Right atrium auricular region (tissue), 2 donors: Measurements from ENCODE around the gene OTUD4. TPM values are rescaled to one million over a fixed set of nuclear protein-coding genes. Genes with fewer than 3 reads are reported as not detected.

Experiments
- DNase-seq: peaks from one replicate; pipeline ENCODE4 v3.0.0-alpha.2; 2019; ENCODE audit warnings: low spot score
- H3K27ac ChIP-seq, 2 donors: fragments of 200-600 bp; sonication (generic); 1 replicate in 1 of 2; 2 replicates in 1 of 2; pipeline ENCODE4 v1.5.1; 2016 to 2019
- H3K27me3 ChIP-seq, 2 donors: fragments of 200-600 bp; sonication (generic); one replicate each; pipeline versions ENCODE4 v1.5.1 to v1.6.0; 2017 to 2019
- H3K36me3 ChIP-seq: fragments of 200-600 bp; sonication (generic); one replicate; pipeline ENCODE4 v1.5.1; 2016
- H3K4me1 ChIP-seq, 2 donors: fragments of 200-600 bp; sonication (generic); one replicate each; pipeline versions ENCODE4 v1.5.1 to v1.6.0; 2017 to 2019
- H3K4me3 ChIP-seq, 2 donors: fragments of 200-600 bp; sonication (generic); 1 replicate in 1 of 2; 2 replicates in 1 of 2; pipeline ENCODE4 v1.5.1; 2017 to 2019; ENCODE audit warnings: mild to moderate bottlenecking in 1 of 2, moderate library complexity in 1 of 2
- H3K9me3 ChIP-seq, 2 donors: fragments of 200-600 bp; sonication (generic); one replicate each; pipeline ENCODE4 v1.5.1; 2019
- CTCF ChIP-seq, 2 donors: fragments of 200-600 bp; sonication (generic); IDR thresholded peaks; one replicate each; pipeline ENCODE4 v1.5.1; 2019; ENCODE audit warnings: antibody characterized with exemption in 2 of 2
- total RNA-seq, 2 donors: library from RNA; depleted of rRNA; stranded (reverse); fragments of >200 nt; gene quantifications; one replicate each; pipeline ENCODE4 v1.1.0, GENCODE V29; 2016

Gene OTUD4
- total RNA-seq, 2 donors from 2014 or later, result 20.6 to 23.7 TPM

DNA sequence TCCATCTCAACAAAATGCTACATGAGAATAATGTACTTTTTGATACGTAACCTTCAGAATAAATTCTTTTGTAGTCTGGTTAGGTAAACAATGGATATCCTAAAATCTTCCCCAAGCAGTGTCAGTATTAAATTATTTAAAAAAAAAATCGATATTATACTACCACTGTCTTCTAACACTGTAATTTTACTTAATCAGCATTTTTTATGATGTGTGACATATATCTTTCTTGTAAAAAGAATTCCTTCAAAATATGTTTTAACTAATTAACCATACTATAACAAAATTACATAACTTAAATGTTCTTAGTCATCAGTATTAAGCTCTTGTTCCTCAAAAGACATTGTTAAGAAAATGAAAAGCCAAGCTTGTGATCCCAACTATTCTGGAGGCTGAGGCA lies 12.5 kb downstream of the OTUD4 start:
- H3K4me3 ChIP-seq, result no peak overlapping the region
- H3K27me3 ChIP-seq, result no peaks in the 10 kb centered on the region
- H3K27ac ChIP-seq, result no peak overlapping the region
- no peak for DNase-seq
- no peak for TF ChIP-seq CTCF (IDR thresholded peaks at IDR 0.05)
- peaks cover 0 to 6% of the 10 kb centered on the region in 2 donors for H3K4me1 ChIP-seq
- H3K36me3 ChIP-seq, result peaks cover 17% of the 10 kb centered on the region
- H3K9me3 ChIP-seq, result no peaks in the 10 kb centered on the region

- no peak for DNase-seq
- H3K4me1 ChIP-seq, result no peaks in the 10 kb centered on the region
- TF ChIP-seq CTCF (IDR thresholded peaks at IDR 0.05), result no peak
- no peak overlapping the region for H3K4me3 ChIP-seq
- peaks cover 17% of the 10 kb centered on the region for H3K36me3 ChIP-seq
- no peak overlapping the region for H3K27ac ChIP-seq
- H3K27me3 ChIP-seq, result no peaks in the 10 kb centered on the region
- no peaks in the 10 kb centered on the region for H3K9me3 ChIP-seq
These were observed 18.8 kb downstream of the OTUD4 start for GRCh38 chr4:145161549-145161948.

DNA sequence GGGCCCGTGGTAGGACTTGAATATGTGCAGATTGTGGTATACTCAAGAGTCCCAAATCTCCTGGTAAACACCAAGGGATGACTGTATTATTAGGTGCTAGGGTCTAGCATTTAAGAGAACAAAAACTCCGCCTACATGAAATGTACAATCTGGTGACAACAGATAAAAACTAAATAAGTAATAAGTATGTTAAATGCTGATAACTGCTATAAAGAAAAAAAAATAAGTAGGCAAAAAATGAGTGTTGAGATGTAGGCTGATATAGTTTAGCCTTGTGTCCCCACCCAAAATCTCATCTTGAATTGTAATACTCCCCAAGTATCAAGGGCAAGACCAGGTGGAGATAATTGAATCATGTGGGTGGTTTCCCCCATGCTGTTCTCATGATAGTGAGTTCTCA lies 23.4 kb downstream of the OTUD4 start:
- no peak for TF ChIP-seq CTCF (IDR thresholded peaks at IDR 0.05)
- Histone ChIP-seq H3K4me3 (no peak overlapping the region), H3K36me3 (peaks cover 18% of the 10 kb centered on the region), H3K27me3 (no peaks in the 10 kb centered on the region), H3K4me1 (no peaks in the 10 kb centered on the region), H3K27ac (no peak overlapping the region), H3K9me3 (no peaks in the 10 kb centered on the region)
- no peak for DNase-seq

GRCh38 chr4:145155268-145155870 lies 25.0 kb downstream of the OTUD4 start:
- H3K4me3 ChIP-seq, result no peak overlapping the region
- TF ChIP-seq CTCF (IDR thresholded peaks at IDR 0.05), result no peak
- no peak overlapping the region for H3K27ac ChIP-seq
- no peaks in the 10 kb centered on the region for H3K27me3 ChIP-seq
- DNase-seq, result no peak
- peaks cover 13% of the 10 kb centered on the region for H3K36me3 ChIP-seq
- no peaks in the 10 kb centered on the region for H3K4me1 ChIP-seq
- no peaks in the 10 kb centered on the region for H3K9me3 ChIP-seq

GRCh38 chr4:145154573-145154972 lies 25.8 kb downstream of the OTUD4 start:
- Histone ChIP-seq H3K36me3 (peaks cover 20% of the 10 kb centered on the region), H3K4me1 (no peaks in the 10 kb centered on the region), H3K27ac (no peak overlapping the region), H3K9me3 (no peaks in the 10 kb centered on the region), H3K27me3 (no peaks in the 10 kb centered on the region), H3K4me3 (no peak overlapping the region)
- DNase-seq, result no peak
- TF ChIP-seq CTCF (IDR thresholded peaks at IDR 0.05), result peak; percentile 13 to 70

DNA sequence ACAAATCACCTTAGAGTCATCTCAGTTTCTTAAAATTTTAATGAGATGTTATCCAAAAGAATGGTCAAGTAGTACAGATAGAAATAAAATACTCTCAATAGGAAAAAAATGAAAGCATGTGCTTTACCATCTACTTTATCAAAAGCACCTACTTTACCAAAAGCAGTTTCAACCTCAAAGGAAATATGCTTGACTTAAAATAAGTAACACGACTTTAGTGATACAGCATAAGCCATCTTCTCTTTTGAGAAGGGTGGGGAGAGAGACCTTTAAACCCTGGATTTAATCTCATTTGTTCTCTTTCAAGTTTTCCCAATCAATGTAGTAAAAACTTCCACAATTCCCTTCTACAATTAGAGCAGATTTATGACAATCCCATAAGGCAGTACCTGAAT lies 26.5 kb downstream of the OTUD4 start:
- Histone ChIP-seq H3K36me3 (peaks cover 26% of the 10 kb centered on the region), H3K9me3 (no peaks in the 10 kb centered on the region), H3K4me1 (no peaks in the 10 kb centered on the region), H3K27me3 (no peaks in the 10 kb centered on the region), H3K4me3 (no peak overlapping the region), H3K27ac (peak overlapping the region; percentile 24 to 50)
- TF ChIP-seq CTCF (IDR thresholded peaks at IDR 0.05), result no peak
- DNase-seq, result no peak
